IMR-90 (cell line): ENCODE data around the gene STAG2. TPM values are rescaled to one million over a fixed set of nuclear protein-coding genes. Genes with fewer than 3 reads are reported as not detected.

Experiments
- ATAC-seq: fragments of 200-7000 bp; cut with Tn5 transposase; 2 replicates; pipeline ENCODE4 v1.9.1; 2020; ENCODE audit warnings: low read depth, mild to moderate bottlenecking, moderate library complexity
- BruUV-seq: library from RNA; stranded (reverse); fragments of 400-500 nt; replicated peaks from 2 replicates; lab custom pipeline; 2021; lab: Mats Ljungman, UMichigan
- CTCF ChIA-PET: fragments of 300-600 bp; formaldehyde crosslinking; extraction: SDS; loops from one replicate; lab custom pipeline; 2021; ENCODE audit warnings: antibody characterized with exemption; lab: Yijun Ruan, JAX
- POLR2A ChIA-PET: fragments of 300-600 bp; sonication (Branson Sonifier 250); formaldehyde crosslinking; loops from one replicate; lab custom pipeline; 2022; ENCODE audit warnings: antibody characterized with exemption; ENCODE audit not compliant: unreplicated experiment; lab: Charles Lee
- DNase-seq: peaks from one replicate; pipeline ENCODE4 v3.0.0; 2013
- H2AFZ ChIP-seq: replicated peaks from 2 replicates; pipeline ENCODE3; 2013; ENCODE audit warnings: low read length, mild to moderate bottlenecking; ENCODE audit not compliant: poor library complexity
- H2AK5ac ChIP-seq: 2 replicates; pipeline ENCODE4 v1.6.1; 2013; ENCODE audit warnings: low read depth, low read length, inconsistent platforms
- H2AK9ac ChIP-seq: replicated peaks from 2 replicates; pipeline ENCODE3; 2013; ENCODE audit warnings: mild to moderate bottlenecking, low read depth, low read length, moderate library complexity; ENCODE audit not compliant: poor library complexity
- H2BK120ac ChIP-seq: 2 replicates; pipeline ENCODE4 v1.6.1; 2013; ENCODE audit warnings: low read depth, low read length, inconsistent platforms
- H2BK15ac ChIP-seq: 3 replicates; pipeline ENCODE4 v1.6.1; 2013; ENCODE audit warnings: low read depth, low read length, inconsistent platforms
- H2BK20ac ChIP-seq: 2 replicates; pipeline ENCODE4 v1.6.1; 2013; ENCODE audit warnings: low read depth, mild to moderate bottlenecking, inconsistent platforms, low read length, moderate library complexity
- H2BK5ac ChIP-seq: 2 replicates; pipeline ENCODE4 v1.6.1; 2013; ENCODE audit warnings: mild to moderate bottlenecking, low read depth, low read length, inconsistent platforms; ENCODE audit not compliant: poor library complexity, severe bottlenecking
- H3K14ac ChIP-seq: replicated peaks from 2 replicates; pipeline ENCODE4 v1.6.1; 2013; ENCODE audit warnings: low read depth, low read length, inconsistent platforms
- H3K18ac ChIP-seq: 2 replicates; pipeline ENCODE4 v1.6.1; 2013; ENCODE audit warnings: low read depth, low read length, control low read depth
- H3K23ac ChIP-seq: 2 replicates; pipeline ENCODE4 v1.6.1; 2013; ENCODE audit warnings: low read depth, low read length, inconsistent platforms
- H3K27ac ChIP-seq: 2 replicates; pipeline ENCODE4 v1.5.1; 2013; ENCODE audit warnings: mild to moderate bottlenecking, control low read depth, low read length; ENCODE audit not compliant: insufficient read depth
- H3K27me3 ChIP-seq: 2 replicates; pipeline ENCODE4 v1.6.1; 2013; ENCODE audit warnings: low read length; ENCODE audit not compliant: control insufficient read depth, insufficient read depth
- H3K36me3 ChIP-seq: 2 replicates; pipeline ENCODE4 v1.6.1; 2013; ENCODE audit warnings: low read length, mixed read lengths; ENCODE audit not compliant: control insufficient read depth, insufficient read depth
- H3K4ac ChIP-seq: 2 replicates; pipeline ENCODE4 v1.6.1; 2013; ENCODE audit warnings: low read depth, low read length, inconsistent platforms
- H3K4me1 ChIP-seq: 2 replicates; pipeline ENCODE4 v1.6.1; 2013; ENCODE audit warnings: low read length, mixed read lengths; ENCODE audit not compliant: control insufficient read depth, insufficient read depth
- H3K4me2 ChIP-seq: 2 replicates; pipeline ENCODE4 v1.6.1; 2013; ENCODE audit warnings: low read depth, mild to moderate bottlenecking, control low read depth, low read length, moderate library complexity
- H3K4me3 ChIP-seq: 2 replicates; pipeline ENCODE4 v1.5.1; 2013; ENCODE audit warnings: low read depth, mild to moderate bottlenecking, control low read depth, low read length, moderate library complexity; ENCODE audit not compliant: insufficient read depth
- H3K56ac ChIP-seq: 2 replicates; pipeline ENCODE4 v1.6.1; 2013; ENCODE audit warnings: low read length, inconsistent platforms; ENCODE audit not compliant: insufficient read depth; ENCODE audit errors: extremely low read depth
- H3K79me1 ChIP-seq, 2 experiments: 2 replicates each; pipeline ENCODE4 v1.6.1; 2013; ENCODE audit warnings: low read length in 2 of 2, inconsistent platforms in 1 of 2, low read depth in 1 of 2
- H3K9ac ChIP-seq: 2 replicates; pipeline ENCODE4 v1.6.1; 2013; ENCODE audit warnings: low read depth, low read length, control low read depth
- H3K9me1 ChIP-seq: 2 replicates; pipeline ENCODE4 v1.6.1; 2013; ENCODE audit warnings: low read length, inconsistent platforms; ENCODE audit not compliant: insufficient read depth
- H3K9me3 ChIP-seq: 2 replicates; pipeline ENCODE4 v1.6.1; 2013; ENCODE audit warnings: low read length; ENCODE audit not compliant: control insufficient read depth, insufficient read depth
- H4K20me1 ChIP-seq: 2 replicates; pipeline ENCODE4 v1.6.1; 2013; ENCODE audit warnings: low read length, inconsistent platforms; ENCODE audit not compliant: insufficient read depth
- H4K5ac ChIP-seq: 2 replicates; pipeline ENCODE4 v1.6.1; 2013; ENCODE audit warnings: mild to moderate bottlenecking, low read depth, low read length, control low read depth
- H4K8ac ChIP-seq, 2 experiments: 2 replicates each; pipeline ENCODE4 v1.6.1; 2013; ENCODE audit warnings: low read depth in 2 of 2, low read length in 2 of 2, control low read depth in 1 of 2, inconsistent platforms in 1 of 2
- H4K91ac ChIP-seq: 2 replicates; pipeline ENCODE4 v1.6.1; 2013; ENCODE audit warnings: low read depth, low read length, inconsistent platforms; ENCODE audit not compliant: insufficient read depth
- BHLHE40 ChIP-seq: fragments of 150-350 bp; IDR thresholded peaks from 2 replicates; pipeline ENCODE4 v1.6.1; 2016; ENCODE audit warnings: mild to moderate bottlenecking, low read depth, low read length
- CEBPB ChIP-seq: IDR thresholded peaks from 2 replicates; pipeline ENCODE4 v1.6.1; 2012; ENCODE audit warnings: low read depth, low read length, improper control_type of control experiment
- CHD1 ChIP-seq: IDR thresholded peaks from 2 replicates; pipeline ENCODE4 v1.6.1; 2012; ENCODE audit warnings: low read depth, low read length, improper control_type of control experiment
- CTCF ChIP-seq: conservative IDR thresholded peaks from 2 replicates; pipeline ENCODE4 v1.5.1; 2012; ENCODE audit warnings: mild to moderate bottlenecking, low read depth, low read length, improper control_type of control experiment
- ELK1 ChIP-seq: fragments of 150-350 bp; IDR thresholded peaks from 2 replicates; pipeline ENCODE4 v1.6.1; 2016; ENCODE audit warnings: low read depth, mild to moderate bottlenecking, low read length, moderate library complexity, borderline replicate concordance
- FOS ChIP-seq: fragments of 150-350 bp; IDR thresholded peaks from 2 replicates; pipeline ENCODE4 v1.6.1; 2016; ENCODE audit warnings: low read depth, low read length
- MAFK ChIP-seq: IDR thresholded peaks from 2 replicates; pipeline ENCODE4 v1.6.1; 2012; ENCODE audit warnings: low read depth, low read length, improper control_type of control experiment
- MAZ ChIP-seq: IDR thresholded peaks from 2 replicates; pipeline ENCODE4 v1.6.1; 2012; ENCODE audit warnings: low read depth, mild to moderate bottlenecking, low read length, improper control_type of control experiment, moderate library complexity, borderline replicate concordance
- MXI1 ChIP-seq: IDR thresholded peaks from 2 replicates; pipeline ENCODE4 v1.6.1; 2012; ENCODE audit warnings: low read depth, mild to moderate bottlenecking, low read length, moderate library complexity, borderline replicate concordance
- NFE2L2 ChIP-seq: fragments of 150-350 bp; IDR thresholded peaks from 2 replicates; pipeline ENCODE4 v1.6.1; 2016; ENCODE audit warnings: low read depth, mild to moderate bottlenecking, low read length
- POLR2A ChIP-seq: IDR thresholded peaks from 2 replicates; pipeline ENCODE4 v1.6.1; 2012; ENCODE audit warnings: mild to moderate bottlenecking, low read depth, low read length
- RAD21 ChIP-seq: IDR thresholded peaks from 2 replicates; pipeline ENCODE4 v1.6.1; 2012; ENCODE audit warnings: low read length, improper control_type of control experiment
- RCOR1 ChIP-seq: IDR thresholded peaks from 2 replicates; pipeline ENCODE4 v1.6.1; 2012; ENCODE audit warnings: mild to moderate bottlenecking, low read length, improper control_type of control experiment; ENCODE audit not compliant: insufficient replicate concordance
- RFX5 ChIP-seq: IDR thresholded peaks from 2 replicates; pipeline ENCODE4 v1.8.0; 2012; ENCODE audit warnings: low read depth, mild to moderate bottlenecking, low read length, moderate library complexity
- SMC3 ChIP-seq: fragments of 150-350 bp; IDR thresholded peaks from 2 replicates; pipeline ENCODE4 v1.6.1; 2016; ENCODE audit warnings: low read depth, mild to moderate bottlenecking, antibody characterized with exemption, low read length, moderate library complexity
- USF2 ChIP-seq: fragments of 150-350 bp; IDR thresholded peaks from 2 replicates; pipeline ENCODE4 v1.6.1; 2017; ENCODE audit warnings: mild to moderate bottlenecking, antibody characterized with exemption, low read length, low read depth
- WGBS, 2 experiments: methylation state at CpG; one replicate each; pipeline versions ENCODE4 v1.1.5 to v1.1.7; 2013; ENCODE audit warnings: missing lambda C conversion rate in 2 of 2; ENCODE audit not compliant: insufficient read length in 1 of 2; ENCODE audit errors: extremely low coverage in 2 of 2; 5-methylcytosine and 5-hydroxymethylcytosine counted together
- dilution Hi-C: fragments of 300-500 bp; cut with HindIII; formaldehyde crosslinking; loops from one replicate; pipeline ENCODE4 v1.14.3; 2018; ENCODE audit warnings: low sequenced_read_pairs; ENCODE audit not compliant: unreplicated experiment
- in situ Hi-C: fragments of 300-500 bp; cut with MboI; formaldehyde crosslinking; loops from 3 replicates; pipeline ENCODE4 v1.14.3; 2019; ENCODE audit warnings: low sequenced_read_pairs, inconsistent platforms, mixed read lengths
- intact Hi-C: fragments of 100-400 bp; cut with micrococcal nuclease; formaldehyde crosslinking; loops from 2 replicates; pipeline ENCODE4 v1.10.0; 2022
- polyA plus RNA-seq, 3 experiments: library from polyadenylated mRNA; depleted of rRNA; stranded (reverse); fragments of >200 nt; gene quantifications; 2 replicates each; pipeline ENCODE4 v1.2.3, GENCODE V29; 2012; ENCODE audit warnings: low replicate concordance in 1 of 3
- total RNA-seq: library from RNA; depleted of rRNA; stranded (reverse); fragments of >200 nt; gene quantifications from 2 replicates; pipeline ENCODE4 v1.2.3, GENCODE V29; 2012

STAG2 gene
- total and polyA plus RNA-seq, 2 of the 4 experiments (the other 2 are of a cell fraction) = 19.6 to 71.2 TPM

DNA sequence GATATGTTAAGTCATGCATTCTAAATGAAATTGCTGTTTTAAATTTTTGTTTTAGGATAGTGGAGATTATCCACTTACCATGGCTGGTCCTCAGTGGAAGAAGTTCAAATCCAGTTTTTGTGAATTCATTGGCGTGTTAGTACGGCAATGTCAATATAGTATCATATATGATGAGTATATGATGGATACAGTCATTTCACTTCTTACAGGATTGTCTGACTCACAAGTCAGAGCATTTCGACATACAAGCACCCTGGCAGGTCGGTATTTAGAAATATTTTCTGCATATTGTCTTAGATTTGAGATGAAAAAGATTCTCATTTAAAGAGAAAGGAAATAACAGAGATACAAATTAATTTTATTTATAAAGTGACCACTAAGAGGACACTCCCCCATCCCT is 83.6 kb downstream of the STAG2 start:
- Histone ChIP-seq H4K91ac (no peak overlapping the region), H3K4me2 (no peak overlapping the region), H3K9ac (no peak overlapping the region), H3K23ac (no peak overlapping the region), H3K27me3 (no peaks in the 10 kb centered on the region), H3K9me1 (no peaks in the 10 kb centered on the region), H2BK120ac (no peak overlapping the region), H2BK5ac (no peak overlapping the region), H3K4ac (no peak overlapping the region), H2BK15ac (no peak overlapping the region), H3K27ac (no peak overlapping the region), H3K9me3 (no peaks in the 10 kb centered on the region), H2AK5ac (no peak overlapping the region), H3K18ac (no peak overlapping the region), H3K4me3 (no peak overlapping the region), H3K79me1 (peaks cover 0 to 3% of the 10 kb centered on the region in 2 experiments; a peak in 2 of 4 replicates), H3K14ac (no peak overlapping the region), H3K36me3 (peaks cover 3% of the 10 kb centered on the region), H4K20me1 (no peaks in the 10 kb centered on the region), H3K56ac (no peak overlapping the region), H4K8ac (no peak overlapping the region), H4K5ac (no peak overlapping the region), H3K4me1 (no peaks in the 10 kb centered on the region), H2AK9ac (no peak overlapping the region), H2AFZ (no peak overlapping the region), H2BK20ac (no peak overlapping the region)
- POLR2A ChIA-PET = no interaction called here
- ATAC-seq (no peak), DNase-seq (peak; percentile 10)
- in situ Hi-C loops (no loop called here), dilution Hi-C loops (no loop called here), intact Hi-C loops (no loop called here)
- WGBS, 2 experiments = no CpG with 5 or more reads among the region's 4 CpGs
- TF ChIP-seq ELK1 (no peak), MAZ (no peak), CTCF (no peak), CHD1 (no peak), NFE2L2 (no peak), RCOR1 (no peak), POLR2A (no peak), MAFK (no peak), RAD21 (no peak), FOS (no peak), BHLHE40 (no peak), CEBPB (no peak), SMC3 (no peak), USF2 (no peak), RFX5 (no peak), MXI1 (no peak)
- CTCF ChIA-PET = no interaction called here
- BruUV-seq = no TSS peak
